NCI-H524 (cell line): ENCODE data around the gene MBOAT7.
"Not testable (repeated sequence)": the region's sequence is repeated elsewhere in the genome, so short reads cannot be mapped to it uniquely, and the experiment has no call there.

Experiments
- DNase-seq, 2 experiments: peaks; one replicate each; lab custom pipeline; 2025; lab: John Stamatoyannopoulos, UW

MBOAT7 gene

DNA sequence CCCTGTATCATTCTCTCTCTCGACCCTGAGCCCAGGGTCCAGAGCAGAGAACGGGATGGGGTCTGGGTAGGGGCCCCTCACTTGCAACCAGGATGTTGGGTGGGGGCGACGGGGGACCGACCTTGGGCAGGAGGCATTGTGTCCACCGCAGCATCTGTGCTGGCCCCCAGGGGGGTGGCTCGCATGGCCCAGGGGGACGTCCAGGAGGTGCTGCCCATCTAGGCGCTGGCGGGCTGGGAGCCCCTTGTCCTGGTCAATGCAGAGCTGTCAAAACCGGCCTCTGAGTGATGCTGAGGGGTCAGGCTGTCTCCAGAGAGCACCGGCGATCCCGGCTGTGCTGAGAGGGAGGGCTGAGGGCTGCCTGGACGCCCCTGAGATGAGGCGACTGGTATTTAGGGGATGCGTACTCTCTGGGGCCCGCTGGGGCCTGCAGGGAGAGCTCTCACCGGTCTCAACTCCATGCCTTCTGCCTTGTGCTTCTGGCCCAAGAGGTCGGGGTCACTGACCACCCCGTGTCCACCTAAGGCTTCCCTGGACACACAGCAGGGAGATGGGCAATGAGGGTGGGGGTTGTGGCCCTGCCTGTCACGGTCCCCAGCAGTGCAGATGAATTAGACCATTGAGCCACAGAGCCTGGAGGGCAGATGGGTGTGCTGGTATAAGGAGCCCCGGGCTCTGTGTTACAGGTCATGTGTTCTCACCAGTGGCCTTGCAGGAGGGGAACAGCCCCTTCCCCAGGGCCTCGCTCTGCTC is 19.9 kb upstream of the MBOAT7 start:
- no peak for DNase-seq

- no peak for DNase-seq
These were observed 19.3 kb upstream of the MBOAT7 start for GRCh38 chr19:54208784-54209057.

DNA sequence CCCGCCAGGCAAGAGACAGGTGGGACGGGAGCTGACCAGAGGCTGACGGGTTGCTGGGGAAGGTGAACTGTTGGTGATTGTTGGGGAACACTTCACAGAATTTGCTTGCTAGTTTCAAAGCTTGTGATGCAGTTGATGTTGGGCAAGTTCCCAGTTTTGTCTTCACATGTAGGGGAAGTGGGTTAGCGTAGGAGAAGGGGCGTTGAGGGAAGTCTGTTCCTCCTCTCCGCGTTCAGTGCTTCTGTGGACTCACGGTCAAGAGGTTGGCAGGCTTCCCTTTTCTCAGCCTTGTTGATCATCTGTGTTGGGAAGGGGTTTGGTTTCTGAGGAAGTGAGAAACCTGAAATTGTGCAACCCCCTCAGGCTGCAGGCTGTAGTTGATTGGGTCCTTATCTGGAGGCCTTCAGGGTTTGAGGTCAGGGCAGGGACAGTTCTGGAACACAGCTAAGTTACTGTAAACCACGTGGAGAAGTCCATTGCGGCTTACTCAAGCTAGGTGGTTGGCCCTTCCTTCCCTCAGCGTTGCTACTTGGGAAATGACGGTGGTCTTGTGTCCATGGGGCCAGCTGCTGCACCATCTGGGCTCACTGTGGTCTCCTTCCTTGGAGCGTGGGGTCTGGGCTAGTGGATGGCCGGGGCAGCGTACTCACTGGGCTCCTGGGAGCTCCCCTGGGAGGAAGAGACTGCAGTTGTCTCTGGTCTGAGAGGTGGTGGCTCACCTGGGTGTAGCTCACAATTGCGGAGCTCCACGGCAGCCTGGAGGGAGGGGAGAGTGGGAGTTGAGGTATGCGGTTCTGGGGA is 18.8 kb upstream of the MBOAT7 start:
- DNase-seq, result peak in 1 of 2 experiments; percentile 22

DNA sequence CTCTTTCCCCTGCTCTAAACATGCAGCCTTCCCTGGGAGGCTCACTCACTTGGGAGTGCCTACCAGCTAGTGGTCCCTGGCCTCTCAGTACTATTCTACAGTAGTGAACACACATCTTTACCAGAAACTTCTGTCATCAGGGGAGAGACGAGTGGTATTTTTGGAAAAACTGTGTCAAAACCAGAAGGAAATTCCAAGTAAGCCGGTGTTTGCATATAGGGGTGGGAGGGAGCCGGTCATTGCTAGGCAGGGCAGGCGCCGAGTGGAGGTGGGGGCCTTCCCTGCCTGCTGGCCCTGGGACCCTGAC is 18.2 kb upstream of the MBOAT7 start:
- no peak for DNase-seq

GRCh38 chr19:54207193-54207592 is 17.8 kb upstream of the MBOAT7 start:
- not testable (repeated sequence) for DNase-seq

GRCh38 chr19:54206831-54207177 is 17.4 kb upstream of the MBOAT7 start:
- DNase-seq, result no peak

- no peak for DNase-seq
These were observed 16.9 kb upstream of the MBOAT7 start for GRCh38 chr19:54206030-54206830.

GRCh38 chr19:54204767-54205468 is 15.5 kb upstream of the MBOAT7 start:
- DNase-seq, result no peak

DNA sequence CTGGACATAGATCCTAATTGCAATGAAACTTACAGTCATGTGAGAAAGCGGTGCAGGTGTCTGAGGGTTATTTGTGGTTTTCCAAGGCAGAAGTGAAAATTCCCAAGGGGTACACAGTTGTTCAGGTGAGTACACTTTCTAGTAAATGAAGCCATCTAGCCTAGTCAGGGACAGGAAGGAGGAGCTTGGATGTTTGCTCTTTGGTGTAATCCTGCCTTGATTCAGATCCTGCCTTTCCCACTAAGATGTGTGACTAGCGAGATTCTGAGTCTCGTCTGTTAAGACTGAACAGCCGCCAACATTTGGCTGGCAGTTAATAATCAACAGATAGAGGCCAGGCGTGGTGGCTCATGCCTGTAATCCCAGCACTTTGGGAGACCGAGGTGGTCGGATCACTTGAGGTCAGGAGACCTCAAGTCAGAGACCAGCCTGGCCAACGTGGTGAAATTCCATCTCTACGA is 13.8 kb upstream of the MBOAT7 start:
- DNase-seq, result no peak

- DNase-seq, result no peak
These were observed 12.6 kb upstream of the MBOAT7 start for GRCh38 chr19:54201980-54202379.

DNA sequence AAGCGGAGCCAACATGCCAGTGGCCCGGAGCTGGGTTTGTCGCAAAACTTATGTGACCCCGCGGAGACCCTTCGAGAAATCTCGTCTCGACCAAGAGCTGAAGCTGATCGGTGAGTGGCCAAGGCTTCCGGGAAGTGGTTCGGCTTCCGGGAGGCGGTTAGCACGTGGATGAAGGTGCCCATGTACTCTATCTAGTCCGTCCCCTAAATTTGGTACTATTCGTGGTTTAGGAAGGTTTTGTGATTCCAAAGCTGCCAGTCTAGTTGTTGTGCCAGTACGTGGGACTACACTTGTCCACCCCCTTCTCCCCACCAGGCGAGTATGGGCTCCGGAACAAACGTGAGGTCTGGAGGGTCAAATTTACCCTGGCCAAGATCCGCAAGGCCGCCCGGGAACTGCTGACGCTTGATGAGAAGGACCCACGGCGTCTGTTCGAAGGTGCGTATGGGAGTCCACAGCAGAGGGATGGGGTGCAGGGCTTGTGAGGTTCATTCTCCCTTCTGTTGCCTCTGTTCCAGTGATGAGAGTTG is 11.9 kb upstream of the MBOAT7 start:
- DNase-seq, result no peak

- no peak for DNase-seq
These were observed 10.0 kb upstream of the MBOAT7 start for GRCh38 chr19:54199401-54199800.

- no peak for DNase-seq
These were observed 7.7 kb upstream of the MBOAT7 start for GRCh38 chr19:54197121-54197520.

GRCh38 chr19:54196536-54196935 is 7.2 kb upstream of the MBOAT7 start:
- DNase-seq, result no peak

GRCh38 chr19:54194463-54194862 is 5.1 kb upstream of the MBOAT7 start:
- DNase-seq, result not testable (repeated sequence)

- no peak for DNase-seq
These were observed 3.6 kb upstream of the MBOAT7 start for GRCh38 chr19:54193011-54193410.

GRCh38 chr19:54191811-54192453 is 2.6 kb upstream of the MBOAT7 start:
- DNase-seq, result no peak

DNA sequence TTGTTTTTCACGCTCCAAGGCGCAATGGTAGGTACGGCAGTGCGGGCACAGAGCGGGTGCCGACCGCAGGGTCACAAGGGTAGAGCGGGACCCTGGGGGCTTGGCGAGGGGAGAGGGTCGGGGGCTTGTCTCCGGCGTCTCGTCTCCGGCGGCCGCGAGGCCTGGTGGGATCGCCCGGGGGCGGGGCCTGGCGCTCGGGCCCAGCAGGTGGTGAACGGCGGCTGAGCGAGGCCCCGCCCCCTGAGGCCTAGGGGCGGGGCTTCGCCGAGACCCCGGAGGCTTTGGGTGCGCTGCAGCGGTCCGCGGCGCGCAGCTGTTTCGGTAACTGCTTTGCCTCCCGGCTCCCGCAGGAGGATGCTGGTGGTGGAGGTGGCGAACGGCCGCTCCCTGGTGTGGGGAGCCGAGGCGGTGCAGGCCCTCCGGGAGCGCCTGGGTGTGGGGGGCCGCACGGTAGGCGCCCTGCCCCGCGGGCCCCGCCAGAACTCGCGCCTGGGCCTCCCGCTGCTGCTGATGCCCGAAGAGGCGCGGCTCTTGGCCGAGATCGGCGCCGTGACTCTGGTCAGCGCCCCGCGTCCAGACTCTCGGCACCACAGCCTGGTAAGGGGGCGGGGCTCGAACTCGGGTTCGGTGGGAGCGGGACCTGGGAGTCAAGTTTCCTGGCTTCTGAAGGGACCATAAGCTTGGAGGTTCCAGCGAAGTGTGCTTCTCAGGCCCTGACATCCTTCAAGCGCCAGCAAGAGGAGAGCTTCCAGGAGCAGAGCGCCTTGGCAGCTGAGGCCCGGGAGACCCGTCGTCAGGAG is 1.8 kb upstream of the MBOAT7 start, which contains the start of gene TSEN34:
TSS of gene TSEN34 (plus strand) at position 298 of the 800 bp plus-strand sequence. CDS start at position 355, 57 bp downstream.
- peak; percentile 80 to 92 for DNase-seq

- DNase-seq, result peak; percentile 99
These were observed 1.2 kb upstream of the MBOAT7 start for GRCh38 chr19:54190503-54191010.
